Measurements from ENCODE around the gene TRAK2.

Gene TRAK2

GRCh38 chr2:201342923-201343322, 108.3 kb downstream of the TRAK2 start:
- no peaks in the 10 kb centered on the region for H3K27me3 ChIP-seq (ENCODE audit: insufficient read depth, low read length)
- peaks cover 36% of the 10 kb centered on the region for H3K4me1 ChIP-seq (ENCODE audit: insufficient read depth, low read length, severe bottlenecking)
- H3K9me3 ChIP-seq (ENCODE audit: low read length), result no peaks in the 10 kb centered on the region; the same call in 1 of the 2 replicates
- H3K36me3 ChIP-seq (ENCODE audit: insufficient read depth, low read length), result no peaks in the 10 kb centered on the region
- H3K9ac ChIP-seq (ENCODE audit: low read length), result no peak overlapping the region
- H2AFZ ChIP-seq (ENCODE audit: low read length), result no peak overlapping the region
- H3K9me2 ChIP-seq (ENCODE audit: low read depth, low read length), result no peaks in the 10 kb centered on the region
- no peak overlapping the region for H3K4me2 ChIP-seq (ENCODE audit: low read length)
- H3F3A ChIP-seq (ENCODE audit: insufficient read depth, low read length), result no peaks in the 10 kb centered on the region
- peak overlapping the region; percentile 76 for H3K27ac ChIP-seq (ENCODE audit: low read depth, low read length, poor library complexity, severe bottlenecking)
- no peaks in the 10 kb centered on the region for H4K20me1 ChIP-seq (ENCODE audit: insufficient read depth, low read length)
- TF ChIP-seq, protein P1, sequence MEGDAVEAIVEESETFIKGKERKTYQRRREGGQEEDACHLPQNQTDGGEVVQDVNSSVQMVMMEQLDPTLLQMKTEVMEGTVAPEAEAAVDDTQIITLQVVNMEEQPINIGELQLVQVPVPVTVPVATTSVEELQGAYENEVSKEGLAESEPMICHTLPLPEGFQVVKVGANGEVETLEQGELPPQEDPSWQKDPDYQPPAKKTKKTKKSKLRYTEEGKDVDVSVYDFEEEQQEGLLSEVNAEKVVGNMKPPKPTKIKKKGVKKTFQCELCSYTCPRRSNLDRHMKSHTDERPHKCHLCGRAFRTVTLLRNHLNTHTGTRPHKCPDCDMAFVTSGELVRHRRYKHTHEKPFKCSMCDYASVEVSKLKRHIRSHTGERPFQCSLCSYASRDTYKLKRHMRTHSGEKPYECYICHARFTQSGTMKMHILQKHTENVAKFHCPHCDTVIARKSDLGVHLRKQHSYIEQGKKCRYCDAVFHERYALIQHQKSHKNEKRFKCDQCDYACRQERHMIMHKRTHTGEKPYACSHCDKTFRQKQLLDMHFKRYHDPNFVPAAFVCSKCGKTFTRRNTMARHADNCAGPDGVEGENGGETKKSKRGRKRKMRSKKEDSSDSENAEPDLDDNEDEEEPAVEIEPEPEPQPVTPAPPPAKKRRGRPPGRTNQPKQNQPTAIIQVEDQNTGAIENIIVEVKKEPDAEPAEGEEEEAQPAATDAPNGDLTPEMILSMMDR (IDR thresholded peaks at IDR 0.05; ENCODE audit: low read length), result no peak
- no peak for TF ChIP-seq EZH2 (IDR thresholded peaks at IDR 0.05; ENCODE audit: borderline replicate concordance, low read length)
- no peaks in the 10 kb centered on the region for H3K79me2 ChIP-seq (ENCODE audit: insufficient read depth, low read length)
- H3K4me3 ChIP-seq (ENCODE audit: low read depth, low read length, poor library complexity, severe bottlenecking), result no peak overlapping the region

- Histone ChIP-seq H3K9me2 (ENCODE audit: low read depth, low read length) (no peaks in the 10 kb centered on the region), H3K27ac (ENCODE audit: low read depth, low read length, poor library complexity, severe bottlenecking) (no peak overlapping the region), H3K4me2 (ENCODE audit: low read length) (no peak overlapping the region), H3K4me1 (ENCODE audit: insufficient read depth, low read length, severe bottlenecking) (no peaks in the 10 kb centered on the region), H2AFZ (ENCODE audit: low read length) (no peak overlapping the region), H3K9ac (ENCODE audit: low read length) (no peak overlapping the region), H3K4me3 (ENCODE audit: low read depth, low read length, poor library complexity, severe bottlenecking) (no peak overlapping the region), H3K27me3 (ENCODE audit: insufficient read depth, low read length) (no peaks in the 10 kb centered on the region), H4K20me1 (ENCODE audit: insufficient read depth, low read length) (no peaks in the 10 kb centered on the region), H3F3A (ENCODE audit: insufficient read depth, low read length) (no peaks in the 10 kb centered on the region), H3K9me3 (ENCODE audit: low read length) (no peaks in the 10 kb centered on the region), H3K79me2 (ENCODE audit: insufficient read depth, low read length) (no peaks in the 10 kb centered on the region), H3K36me3 (ENCODE audit: insufficient read depth, low read length) (no peaks in the 10 kb centered on the region)
- TF ChIP-seq, protein P1 (IDR thresholded peaks at IDR 0.05; ENCODE audit: low read length), result no peak
- no peak for TF ChIP-seq EZH2 (IDR thresholded peaks at IDR 0.05; ENCODE audit: borderline replicate concordance, low read length)
Measured at GRCh38 chr2:201329409-201329808, 121.8 kb downstream of the TRAK2 start.

GRCh38 chr2:201327678-201328077, 123.6 kb downstream of the TRAK2 start:
- H3K4me2 ChIP-seq (ENCODE audit: low read length), result no peak overlapping the region
- no peaks in the 10 kb centered on the region for H3K4me1 ChIP-seq (ENCODE audit: insufficient read depth, low read length, severe bottlenecking)
- H3K36me3 ChIP-seq (ENCODE audit: insufficient read depth, low read length), result no peaks in the 10 kb centered on the region
- H2AFZ ChIP-seq (ENCODE audit: low read length), result no peak overlapping the region
- no peaks in the 10 kb centered on the region for H4K20me1 ChIP-seq (ENCODE audit: insufficient read depth, low read length)
- TF ChIP-seq EZH2 (IDR thresholded peaks at IDR 0.05; ENCODE audit: borderline replicate concordance, low read length), result no peak
- TF ChIP-seq, protein P1 (IDR thresholded peaks at IDR 0.05; ENCODE audit: low read length), result no peak
- H3F3A ChIP-seq (ENCODE audit: insufficient read depth, low read length), result no peaks in the 10 kb centered on the region
- no peak overlapping the region for H3K4me3 ChIP-seq (ENCODE audit: low read depth, low read length, poor library complexity, severe bottlenecking)
- H3K9me2 ChIP-seq (ENCODE audit: low read depth, low read length), result no peaks in the 10 kb centered on the region
- H3K27ac ChIP-seq (ENCODE audit: low read depth, low read length, poor library complexity, severe bottlenecking), result no peak overlapping the region
- no peaks in the 10 kb centered on the region for H3K9me3 ChIP-seq (ENCODE audit: low read length)
- no peak overlapping the region for H3K9ac ChIP-seq (ENCODE audit: low read length)
- H3K79me2 ChIP-seq (ENCODE audit: insufficient read depth, low read length), result no peaks in the 10 kb centered on the region
- no peaks in the 10 kb centered on the region for H3K27me3 ChIP-seq (ENCODE audit: insufficient read depth, low read length)

Data from OCI-LY1 (cell line).